NCI-H2081 (cell line): Measurements from ENCODE around the gene SPRYD4.
"Not testable (repeated sequence)": the region's sequence is repeated elsewhere in the genome, so short reads cannot be mapped to it uniquely, and the experiment has no call there.

Experiments
- DNase-seq, 2 experiments: peaks; one replicate each; lab custom pipeline; 2025; lab: John Stamatoyannopoulos, UW

SPRYD4 gene

GRCh38 chr12:56468216-56469006 is at the start of gene SPRYD4:
Gene SPRYD4, plus strand, starts transcription at chr12:56468578. Its CDS starts 14 bp downstream, at chr12:56468592.
- DNase-seq, result peak; percentile 91 to 94

- DNase-seq, result no peak
Measured at GRCh38 chr12:56420411-56420810, 48.0 kb upstream of the SPRYD4 start.

GRCh38 chr12:56425193-56425592 is 43.2 kb upstream of the SPRYD4 start:
- DNase-seq, result peak in 1 of 2 experiments; percentile 10

DNA sequence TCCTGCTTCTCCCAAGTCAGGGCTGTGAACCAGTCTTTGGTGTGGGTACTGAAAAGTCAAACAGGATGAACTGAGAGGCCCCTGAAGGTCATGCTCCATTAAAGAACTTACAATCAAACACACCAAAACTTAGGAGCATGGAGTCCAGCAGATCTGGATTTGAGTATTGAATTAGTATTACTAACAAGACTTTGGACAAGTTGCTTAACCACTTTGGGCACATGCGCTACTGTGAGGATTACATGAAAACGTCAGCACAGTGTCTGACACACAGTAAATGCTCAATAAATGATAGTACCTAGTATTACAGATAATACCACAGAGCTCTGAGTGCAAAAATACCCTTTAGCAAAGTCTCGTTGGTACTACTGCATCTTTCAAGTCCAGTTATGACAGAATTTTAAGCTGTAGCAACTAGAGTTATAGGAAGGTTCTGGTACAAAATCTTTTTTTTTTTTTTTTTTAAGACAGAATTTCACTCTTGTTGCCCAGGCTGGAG is 42.4 kb upstream of the SPRYD4 start:
- no peak for DNase-seq

DNA sequence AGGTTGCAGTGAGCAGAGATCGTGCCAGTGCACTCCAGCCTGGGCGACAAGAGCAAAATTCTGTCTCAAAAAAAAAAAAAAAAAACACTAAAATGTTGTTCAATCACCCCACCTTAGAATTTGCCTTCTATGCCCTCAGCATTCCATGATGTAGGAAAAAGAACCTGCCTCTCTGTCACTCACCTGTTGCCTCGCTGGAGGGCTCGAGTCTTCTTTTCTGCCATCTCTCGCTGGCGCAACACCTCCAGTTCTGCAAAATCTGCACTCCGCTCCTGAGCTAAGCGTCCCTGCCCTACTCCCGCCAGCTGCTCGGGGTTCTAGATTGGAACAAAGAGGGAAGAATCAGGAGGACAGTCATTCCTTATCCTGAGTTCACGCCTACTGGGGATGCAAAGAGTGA is 37.1 kb upstream of the SPRYD4 start:
- no peak for DNase-seq

GRCh38 chr12:56431850-56432249 is 36.5 kb upstream of the SPRYD4 start:
- no peak for DNase-seq

GRCh38 chr12:56434828-56435227 is 33.5 kb upstream of the SPRYD4 start:
- no peak for DNase-seq

DNA sequence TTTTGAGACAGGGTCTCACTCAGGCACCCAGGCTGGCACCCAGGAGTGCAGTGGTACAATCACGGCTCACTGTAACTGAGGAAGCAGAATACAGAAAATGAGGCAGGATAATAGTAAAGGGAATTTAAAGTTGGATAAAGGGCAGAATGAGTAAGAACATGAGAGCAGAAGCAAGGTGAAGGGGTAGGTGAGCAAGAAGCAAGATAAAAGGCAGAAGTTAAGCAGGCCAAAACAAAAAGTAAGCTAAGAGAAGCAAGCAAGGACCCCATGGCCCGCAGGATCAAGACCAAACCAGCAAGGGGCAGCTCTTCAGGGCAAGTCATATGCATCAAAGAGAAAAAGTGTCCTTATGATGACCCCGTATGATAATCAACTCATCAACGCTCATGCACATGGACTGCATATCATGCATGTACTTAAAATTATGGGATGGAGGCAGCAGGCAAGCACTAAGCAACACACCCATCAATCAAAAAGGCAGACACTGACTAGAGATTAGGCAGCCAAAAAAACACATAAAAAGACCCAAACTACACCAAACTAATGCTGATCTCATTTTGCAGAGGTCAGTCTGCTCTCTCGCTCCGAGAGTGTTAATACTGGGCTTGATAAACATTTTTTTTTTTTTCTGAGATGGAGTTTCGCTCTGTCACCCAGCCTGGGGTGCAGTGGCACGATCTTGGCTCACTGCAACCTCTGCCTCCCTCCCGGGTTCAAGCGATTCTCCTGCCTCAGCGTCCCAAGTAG is 30.8 kb upstream of the SPRYD4 start:
- DNase-seq, result no peak

- not testable (repeated sequence) for DNase-seq
Measured at GRCh38 chr12:56443208-56443607, 25.2 kb upstream of the SPRYD4 start.

DNA sequence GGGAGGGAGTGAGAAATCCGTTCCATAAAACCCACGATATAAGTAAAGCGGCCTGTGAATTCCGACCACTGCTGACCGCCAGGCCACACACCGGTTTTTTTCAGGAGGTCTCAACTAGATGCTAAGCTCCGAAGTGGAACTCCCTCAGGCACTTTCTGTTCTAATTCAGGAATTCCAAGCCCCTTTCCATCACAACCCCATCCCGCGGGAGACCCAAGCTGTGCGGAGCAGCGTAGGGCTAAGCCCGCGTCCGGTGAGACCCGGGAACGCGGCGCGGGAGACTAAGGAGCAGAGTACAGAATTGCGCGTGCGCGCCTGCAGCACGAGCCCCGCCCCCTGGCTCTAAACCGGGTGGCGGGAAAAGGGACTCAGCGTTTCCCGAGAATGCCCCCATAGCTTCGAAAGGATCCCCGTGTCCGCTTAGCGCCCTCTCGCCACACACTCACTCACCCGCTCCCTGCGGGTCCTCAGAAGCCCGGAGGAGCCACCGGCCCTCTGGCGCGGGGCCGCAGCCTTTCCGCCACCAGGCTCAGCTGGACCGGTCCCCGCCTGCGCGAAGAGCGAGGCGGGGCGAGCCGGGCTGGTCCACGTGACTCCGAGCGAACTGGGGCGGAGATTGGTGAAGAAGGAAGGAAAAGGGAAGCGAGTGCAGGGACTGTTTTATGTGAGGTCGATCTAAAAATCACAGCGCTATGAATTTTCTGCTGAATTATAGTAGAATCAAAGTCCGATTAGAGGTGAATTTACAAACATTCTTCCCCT is 19.3 kb upstream of the SPRYD4 start, which contains the start of gene TIMELESS:
TIMELESS (minus strand) TSS at position 567 of the 762 bp plus-strand sequence. CDS start 15,256 bp downstream, outside the sequence.
- peak; percentile 90 to 92 for DNase-seq

DNA sequence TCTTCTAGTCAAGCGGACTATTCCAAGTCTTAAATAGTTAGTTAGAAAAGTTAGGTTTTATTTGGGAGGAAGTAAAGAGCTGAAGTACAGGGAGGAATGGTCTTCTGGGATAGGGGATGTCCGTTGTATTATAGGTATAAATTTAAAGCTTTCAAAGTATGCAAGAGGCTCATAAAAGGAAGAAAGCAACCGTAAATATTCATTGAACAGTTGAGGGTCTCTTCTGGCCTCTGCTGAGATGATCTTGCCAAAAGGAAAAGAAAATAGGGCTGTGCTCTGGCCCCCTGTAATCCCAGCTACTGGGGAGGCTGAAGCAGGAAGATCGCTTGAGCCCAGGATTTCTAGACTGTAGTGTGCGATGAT is 18.8 kb upstream of the SPRYD4 start:
- no peak for DNase-seq

DNA sequence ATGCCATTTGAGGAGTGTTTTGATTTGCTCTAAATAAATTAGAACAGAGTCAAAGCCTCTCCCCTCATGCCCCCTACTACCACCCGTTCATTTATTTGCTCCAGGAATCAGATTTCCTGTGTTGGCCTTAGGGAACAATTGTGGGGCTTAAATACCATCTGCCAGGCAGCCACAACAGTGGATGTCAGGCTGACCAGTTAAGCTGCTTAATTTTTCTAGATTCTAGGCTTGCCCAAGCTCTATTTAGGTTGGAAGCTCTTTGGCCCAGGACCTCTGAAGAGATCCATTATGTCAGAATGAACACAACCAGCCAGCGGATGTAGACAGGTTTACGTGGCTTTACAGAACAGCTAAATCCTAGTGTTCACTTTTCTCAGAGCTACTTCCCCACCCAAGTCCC is 18.1 kb upstream of the SPRYD4 start:
- peak; percentile 26 to 44 for DNase-seq

DNA sequence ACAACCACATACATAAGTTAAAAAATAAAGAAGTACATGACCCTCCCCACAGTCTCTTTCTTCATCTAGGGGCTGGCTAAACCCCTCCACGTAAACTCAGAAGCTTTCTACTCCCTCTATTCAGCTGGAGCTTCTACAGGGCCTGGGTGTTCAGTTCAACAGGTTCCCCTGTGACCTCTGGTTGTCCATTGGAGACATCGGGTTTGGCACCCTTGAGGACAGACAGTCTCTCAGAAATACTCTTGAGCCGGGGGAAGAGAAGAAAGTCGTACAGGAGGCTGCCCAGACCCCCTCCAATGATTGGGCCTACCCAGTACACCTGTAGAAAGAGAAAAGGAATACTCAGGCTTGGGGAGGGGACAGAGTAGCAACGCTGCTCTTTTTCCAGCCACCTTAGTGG is 17.2 kb upstream of the SPRYD4 start:
- no peak for DNase-seq

GRCh38 chr12:56454557-56454956 is 13.8 kb upstream of the SPRYD4 start, which contains the start of gene MIP:
Gene MIP, minus strand, starts transcription at chr12:56454657. Its CDS starts 44 bp downstream, at chr12:56454613.
- no peak for DNase-seq

DNA sequence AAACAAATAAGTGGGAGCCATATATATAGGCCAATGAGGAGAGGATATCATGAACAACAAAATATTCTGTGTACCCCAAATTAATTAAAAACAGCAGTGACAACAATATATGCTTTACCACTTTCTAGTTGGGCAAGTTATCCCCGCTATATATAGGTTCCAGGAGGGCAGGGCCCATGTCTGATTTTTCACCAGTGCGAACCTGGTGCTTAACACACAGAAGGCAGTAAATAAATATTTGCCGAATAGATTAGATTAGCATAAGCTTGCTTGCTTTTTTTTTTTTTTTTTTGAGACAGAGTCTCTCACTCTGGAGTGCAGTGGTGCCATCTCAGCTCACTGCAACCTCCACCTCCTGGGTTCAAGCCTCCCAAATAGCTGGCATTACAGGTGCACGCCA is 10.6 kb upstream of the SPRYD4 start:
- no peak for DNase-seq

DNA sequence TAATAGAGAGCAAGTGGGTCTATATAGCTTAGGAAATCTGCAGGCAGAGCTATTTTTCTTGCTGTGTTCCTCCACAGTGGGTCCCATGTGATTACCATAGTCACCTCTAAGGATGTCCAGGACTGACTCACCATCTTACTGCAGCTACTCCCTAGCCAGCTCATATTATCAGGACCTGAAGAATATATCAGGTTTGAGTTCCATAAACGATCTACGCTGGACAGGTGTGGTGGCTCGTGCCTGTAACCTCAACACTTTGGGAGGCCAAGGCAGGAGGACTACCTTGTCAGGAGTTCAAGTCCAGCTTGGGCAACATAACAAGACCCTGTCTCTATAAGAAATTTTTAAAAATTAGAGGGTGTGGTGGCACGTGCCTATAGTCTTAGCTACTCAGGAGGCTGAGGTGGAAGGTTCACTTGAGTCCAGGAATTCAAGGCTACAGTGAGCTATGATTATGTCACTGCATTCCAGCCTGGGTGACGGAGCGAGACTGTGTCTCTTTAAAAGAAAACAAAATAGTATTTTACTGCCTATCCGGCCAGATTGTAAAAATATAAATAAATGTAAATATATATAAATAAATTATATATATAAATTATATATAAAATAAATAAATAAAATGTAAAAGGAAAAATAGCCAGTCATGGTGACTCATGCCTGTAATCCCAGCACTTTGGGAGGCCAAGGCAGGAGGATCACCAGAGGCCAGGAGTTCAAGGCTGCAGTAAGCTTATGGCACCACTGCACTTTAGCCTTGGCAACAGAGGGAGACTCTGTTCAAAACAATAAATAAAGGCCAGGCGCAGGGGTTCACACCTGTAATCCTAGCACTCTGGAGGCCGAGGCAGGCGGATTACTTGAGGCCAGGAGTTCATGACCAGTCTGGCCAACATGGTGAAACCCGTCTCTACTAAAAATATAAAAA is 6.9 kb upstream of the SPRYD4 start:
- DNase-seq, result no peak

- no peak for DNase-seq
Measured at GRCh38 chr12:56462565-56462964, 5.8 kb upstream of the SPRYD4 start.

- peak in 1 of 2 experiments; percentile 30 for DNase-seq
Measured at GRCh38 chr12:56469007-56469930, 891 bp downstream of the SPRYD4 start.

- DNase-seq, result no peak
Measured at GRCh38 chr12:56474389-56474788, 6.0 kb downstream of the SPRYD4 start.

DNA sequence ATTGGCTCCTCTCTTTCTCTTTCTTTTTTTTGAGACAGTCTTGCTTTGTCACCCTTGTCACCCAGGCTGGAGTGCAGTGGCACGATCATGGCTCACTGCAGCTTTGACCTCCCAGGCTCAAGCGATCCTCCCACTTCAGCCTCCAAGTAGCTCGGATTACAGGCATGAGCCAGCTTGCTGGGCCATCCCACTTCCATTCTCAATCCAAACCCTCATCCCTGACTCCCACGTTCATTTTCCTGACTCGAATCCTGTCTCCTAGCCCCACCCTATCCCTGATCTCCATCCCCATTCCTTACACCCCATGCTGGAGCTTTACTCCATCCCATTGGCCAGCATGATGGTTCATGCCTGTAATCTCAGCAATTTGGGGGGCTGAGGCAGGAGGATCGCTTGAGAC is 7.8 kb downstream of the SPRYD4 start:
- no peak for DNase-seq
